GM18909 (cell line): ENCODE measurements around the gene FUOM.

Source experiments
- ATAC-seq: cut with Tn5 transposase; IDR thresholded peaks from one replicate; pipeline ENCODE4 v1.9.1; 2021; ENCODE audit warnings: mild to moderate bottlenecking; ENCODE audit not compliant: unreplicated experiment, poor library complexity

FUOM gene

DNA sequence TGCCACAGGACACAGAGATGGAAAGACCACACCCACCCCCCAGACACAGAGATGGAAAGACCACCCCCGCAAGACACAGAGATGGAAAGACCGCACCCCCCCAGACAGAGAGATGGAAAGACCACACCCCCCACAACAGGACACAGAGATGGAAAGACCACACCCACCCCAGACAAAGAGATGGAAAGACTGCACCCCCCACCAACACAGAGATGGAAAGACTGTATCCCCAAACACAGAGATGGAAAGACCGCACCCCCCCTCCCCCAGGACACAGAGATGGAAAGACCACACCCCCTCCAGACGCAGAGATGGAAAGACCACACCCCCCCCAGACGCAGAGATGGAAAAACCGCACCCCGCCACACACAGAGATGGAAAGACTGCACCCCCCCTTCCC, 41.1 kb downstream of the FUOM start:
- ATAC-seq, result no peak

DNA sequence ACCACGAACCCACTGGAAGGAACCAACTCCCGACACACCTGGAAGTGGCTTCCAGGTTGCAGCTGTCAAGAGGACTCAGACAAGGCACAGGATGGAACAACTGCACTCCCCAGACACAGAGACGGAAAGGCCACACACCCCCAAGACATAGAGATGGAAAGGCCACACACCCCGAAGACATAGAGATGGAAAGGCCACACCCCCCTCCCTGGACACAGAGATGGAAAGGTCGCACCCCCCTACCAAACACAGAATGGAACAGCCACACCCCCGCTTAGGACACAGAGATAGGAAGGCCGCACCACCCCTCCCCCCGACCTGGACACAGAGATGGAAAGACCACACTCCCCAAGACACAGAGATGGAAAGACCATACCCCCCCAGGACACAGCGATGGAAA, 41.6 kb downstream of the FUOM start:
- ATAC-seq, result no peak

DNA sequence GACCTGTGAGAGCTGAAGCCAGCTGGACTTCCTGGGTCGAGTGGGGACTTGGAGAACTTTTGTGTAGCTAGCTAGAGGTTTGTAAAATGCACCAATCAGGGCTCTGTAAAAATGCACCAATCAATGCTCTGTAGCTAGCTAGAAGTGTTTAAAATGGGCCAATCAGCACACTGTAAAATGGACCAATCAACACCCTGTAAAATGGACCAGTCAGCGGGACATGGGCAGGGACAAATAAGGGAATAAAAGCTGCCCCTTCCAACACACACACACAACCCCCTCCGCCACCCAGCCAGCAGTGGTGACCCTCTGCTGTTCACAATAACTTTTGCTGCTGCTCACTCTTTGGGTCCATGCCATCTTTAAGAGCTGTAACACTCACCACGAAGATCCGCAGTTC, 42.0 kb downstream of the FUOM start:
- ATAC-seq, result no peak

DNA sequence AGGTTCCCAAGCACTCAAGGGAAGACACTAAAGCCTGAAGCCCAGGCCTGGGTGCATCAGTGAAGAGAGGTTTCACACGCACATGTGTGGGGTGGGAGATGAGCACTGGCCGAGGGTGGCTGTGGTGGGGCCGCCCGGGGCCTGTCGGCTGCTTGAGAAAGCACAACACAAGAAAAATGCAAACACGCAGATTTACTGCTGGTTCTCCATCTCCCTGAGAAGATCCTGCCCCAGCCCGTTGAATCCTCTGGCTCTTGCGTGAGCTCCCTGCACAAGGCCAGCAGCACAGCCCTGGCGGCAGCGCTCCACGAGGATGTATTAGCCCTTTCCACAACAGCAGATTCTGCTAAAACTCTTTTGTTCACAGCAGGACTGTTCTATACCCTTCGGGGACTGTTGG, 42.9 kb downstream of the FUOM start:
- ATAC-seq, result no peak

DNA sequence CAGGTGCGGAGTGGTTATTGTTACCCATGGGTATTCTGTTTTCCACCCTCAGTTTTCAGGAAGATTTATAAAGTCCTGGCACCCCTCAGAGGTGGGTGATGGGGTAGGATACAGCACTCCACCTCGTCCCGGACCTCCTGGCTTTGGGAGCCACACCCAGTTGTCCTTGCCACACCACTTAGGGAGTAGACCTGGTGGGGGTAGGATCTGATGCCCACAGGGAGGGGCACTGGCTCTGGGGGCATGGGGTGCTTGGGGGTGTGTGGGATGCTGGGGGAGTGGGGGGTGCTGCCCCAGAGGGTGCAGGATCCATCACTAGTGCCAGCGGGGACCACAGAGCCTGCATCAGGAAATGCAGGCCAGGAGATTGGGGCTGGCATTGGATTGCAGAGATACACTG, 44.6 kb downstream of the FUOM start:
- no peak for ATAC-seq

DNA sequence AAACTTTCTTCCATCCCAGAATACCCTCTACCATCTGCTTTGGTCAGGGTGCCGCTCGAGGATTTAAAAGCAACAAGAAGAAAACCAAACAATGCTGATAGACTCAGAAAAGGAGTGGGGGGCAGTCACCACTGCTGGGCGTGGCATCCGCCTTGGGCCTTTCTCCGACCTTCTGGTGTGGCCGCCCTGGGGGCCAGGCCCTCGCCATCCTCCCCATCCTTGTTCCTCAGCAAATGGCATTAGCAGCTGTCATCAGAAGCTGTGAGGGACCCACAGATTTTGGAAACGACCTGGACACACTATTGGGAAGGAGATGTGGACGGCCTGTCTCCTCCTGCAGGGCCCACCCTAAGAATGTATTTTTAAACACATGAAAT, 45.1 kb downstream of the FUOM start:
- no peak for ATAC-seq

DNA sequence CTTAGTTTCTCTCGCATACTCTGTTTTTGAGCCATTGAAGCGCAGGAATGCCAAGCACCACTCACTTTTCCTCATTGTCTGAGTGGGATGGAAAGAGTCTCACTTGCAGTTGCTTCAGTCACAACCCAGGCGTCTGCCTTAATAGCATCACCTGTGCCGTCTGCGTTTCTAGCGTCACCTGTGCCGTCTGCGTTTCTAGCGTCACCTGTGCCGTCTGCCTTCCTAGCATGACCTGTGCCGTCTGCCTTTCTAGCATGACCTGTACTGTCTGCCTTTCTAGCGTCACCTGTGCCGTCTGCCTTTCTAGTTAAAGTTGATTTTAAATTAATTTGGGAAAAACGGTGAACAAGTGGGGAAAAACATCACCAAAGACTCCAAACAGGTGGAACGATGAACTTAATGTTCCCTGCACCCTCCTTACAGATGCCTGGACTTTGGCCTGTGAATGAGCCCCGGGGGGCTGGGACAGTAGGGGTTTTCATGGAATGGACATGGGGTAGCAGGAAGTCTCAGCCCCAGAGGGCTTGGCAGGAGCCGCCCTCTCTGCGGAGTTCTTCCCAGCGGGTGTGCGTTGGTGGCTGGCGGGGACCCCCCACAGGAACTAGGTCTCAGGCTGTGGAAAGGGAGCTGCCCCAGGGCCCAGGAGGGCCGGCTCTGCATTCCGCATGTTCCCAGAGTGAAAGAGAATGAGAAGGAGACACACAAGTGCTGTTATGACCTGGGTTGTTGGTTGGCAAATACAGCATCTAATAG, 45.6 kb downstream of the FUOM start:
- no peak for ATAC-seq

DNA sequence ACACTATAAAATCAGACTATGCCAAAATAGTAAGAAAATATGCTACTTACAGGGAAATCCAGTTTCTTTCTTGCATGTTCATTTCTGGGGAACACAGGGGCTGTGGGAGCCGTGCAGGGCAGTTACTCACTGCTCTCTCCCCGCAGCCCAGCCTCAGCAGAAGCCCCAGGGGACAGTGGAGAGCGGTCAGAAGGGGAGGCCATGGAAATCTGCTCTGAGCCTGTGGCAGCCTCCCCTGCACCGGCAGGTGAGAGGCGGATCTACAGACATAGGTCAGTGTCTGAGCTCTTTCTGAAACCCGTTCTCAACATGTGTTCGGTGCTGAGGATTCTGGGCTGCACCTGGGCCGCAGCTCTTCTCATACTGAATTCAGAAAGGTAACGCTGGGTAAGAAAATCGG, 46.2 kb downstream of the FUOM start:
- ATAC-seq, result no peak

DNA sequence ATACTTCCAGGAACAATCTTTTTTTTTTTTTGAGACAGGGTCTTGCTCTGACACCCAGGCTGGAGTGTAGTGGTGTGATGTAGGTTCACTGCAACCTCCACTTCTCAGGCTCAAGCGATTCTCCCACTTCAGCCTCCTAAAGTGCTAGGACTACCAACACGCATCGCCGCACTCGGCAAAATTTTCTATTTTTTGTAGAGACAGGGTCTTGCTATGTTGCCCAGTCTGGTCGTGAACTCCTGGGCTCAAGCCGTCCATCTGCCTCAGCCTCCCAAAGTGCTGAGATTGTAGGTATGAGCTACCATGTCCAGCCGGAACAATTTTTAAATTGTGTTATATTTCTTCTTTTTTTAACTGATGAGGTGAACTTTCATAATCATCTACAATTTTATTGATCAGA, 47.0 kb downstream of the FUOM start:
- ATAC-seq, result no peak

DNA sequence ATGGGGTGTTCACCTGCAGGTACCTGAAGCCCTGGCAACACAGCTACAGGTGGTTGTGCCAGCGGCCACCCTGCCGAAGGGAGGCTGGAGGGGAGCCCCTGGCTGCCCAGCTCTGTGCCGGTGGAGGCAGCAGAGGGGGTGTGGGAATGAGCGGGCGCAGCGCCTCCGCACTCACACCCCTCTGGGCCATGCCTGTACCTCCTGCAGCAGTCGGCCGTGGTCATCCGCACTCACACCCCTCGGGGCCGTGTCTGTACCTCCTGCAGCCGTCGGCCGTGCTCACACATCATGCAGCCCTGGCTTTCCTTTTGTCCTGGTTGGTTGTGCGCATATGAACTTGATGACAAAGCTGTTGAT, 47.4 kb downstream of the FUOM start:
- no peak for ATAC-seq

DNA sequence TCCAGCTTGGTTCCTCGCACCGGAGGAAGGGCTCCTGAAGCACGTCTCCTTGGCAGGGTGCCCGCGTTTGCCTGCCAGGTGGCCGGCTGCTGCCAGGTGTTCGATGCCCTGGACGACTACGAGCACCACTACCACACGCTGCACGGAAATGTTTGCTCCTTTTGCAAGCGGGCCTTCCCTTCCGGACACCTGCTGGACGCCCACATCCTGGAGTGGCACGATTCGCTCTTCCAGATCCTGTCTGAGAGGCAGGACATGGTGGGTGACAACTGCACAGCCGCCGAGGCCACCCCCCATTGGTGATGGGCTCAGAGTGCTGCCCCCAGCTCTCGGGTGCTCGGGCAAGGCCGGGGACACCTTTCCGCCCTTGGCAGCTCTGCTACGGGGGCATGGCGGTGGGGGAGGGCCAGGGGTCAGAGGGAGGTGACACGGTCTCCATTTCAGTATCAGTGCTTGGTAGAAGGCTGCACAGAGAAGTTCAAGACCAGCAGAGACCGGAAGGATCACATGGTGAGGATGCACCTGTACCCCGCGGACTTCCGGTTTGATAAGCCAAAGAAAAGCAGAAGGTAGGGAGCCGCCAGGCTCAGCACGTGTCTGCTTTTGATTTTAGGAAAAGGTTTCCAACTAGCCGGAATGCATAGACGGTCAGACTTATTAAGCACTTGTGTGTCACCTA, 48.0 kb downstream of the FUOM start:
- no peak for ATAC-seq

DNA sequence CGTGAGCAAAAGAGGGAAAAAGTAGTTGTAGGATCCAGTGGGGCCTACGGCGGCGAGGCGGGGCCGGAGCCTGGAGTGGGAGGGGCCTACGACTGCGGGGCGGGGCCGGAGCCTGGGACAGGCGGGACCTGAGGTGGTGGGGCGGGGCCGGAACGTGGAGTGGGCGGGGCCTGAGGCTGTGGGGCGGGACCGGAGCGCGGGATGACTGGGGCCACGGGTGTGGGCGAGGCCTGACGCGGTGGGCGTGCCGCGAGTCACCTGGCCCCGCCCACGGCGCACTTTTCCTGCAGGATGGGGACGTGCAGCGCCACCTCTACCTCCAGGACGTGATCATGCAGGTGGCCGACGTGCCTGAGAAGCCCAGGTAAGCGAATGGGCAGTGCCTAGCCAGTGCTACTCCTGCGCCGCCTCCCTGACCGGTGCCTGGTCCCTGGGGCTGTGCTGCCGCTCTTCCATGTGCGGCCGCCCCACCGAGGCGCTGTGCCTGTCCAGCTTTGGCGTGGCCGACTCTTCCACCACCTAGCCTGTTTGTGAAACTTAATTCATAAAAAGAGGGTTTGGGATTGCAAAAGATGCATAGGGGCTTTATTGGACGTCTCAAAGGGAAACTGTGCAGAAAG, 48.6 kb downstream of the FUOM start:
- ATAC-seq, result peak; percentile 73

DNA sequence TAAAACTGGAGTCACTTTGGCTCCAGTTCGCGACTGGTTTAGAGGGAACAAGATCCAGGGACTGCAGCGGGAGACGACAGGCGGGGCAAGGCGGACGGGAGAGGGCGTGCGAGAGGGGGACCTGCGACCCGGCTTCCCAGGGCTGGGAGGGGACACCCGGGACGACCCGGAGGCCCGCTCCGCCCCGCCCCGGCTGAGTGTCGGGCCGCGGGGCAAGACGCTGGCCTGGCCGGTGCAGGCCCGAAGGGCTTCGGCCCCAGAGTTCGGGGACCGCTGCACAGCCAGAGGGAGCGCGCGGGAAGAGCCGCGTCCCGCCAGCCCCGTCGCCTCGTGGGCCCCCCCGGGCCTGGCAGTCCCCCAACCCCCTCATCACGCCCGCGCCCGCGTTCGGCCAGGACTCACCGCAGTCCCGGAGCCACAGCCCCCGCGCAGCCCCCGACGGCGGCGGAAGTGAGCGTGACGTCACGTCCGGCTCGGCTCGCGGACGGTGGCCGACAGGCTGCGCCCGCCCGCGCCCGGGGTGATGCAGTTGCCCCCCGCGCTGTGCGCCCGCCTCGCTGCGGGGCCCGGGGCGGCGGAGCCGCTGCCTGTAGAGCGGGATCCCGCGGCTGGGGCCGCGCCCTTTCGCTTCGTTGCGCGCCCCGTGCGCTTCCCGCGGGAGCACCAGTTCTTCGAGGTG, 49.3 kb downstream of the FUOM start, which contains the start of the genes TUBGCP2 and ZNF511:
TSS of gene TUBGCP2 (minus strand) at position 452 of the 679 bp plus-strand sequence. CDS start 5,931 bp downstream, outside the sequence.
TSS of gene ZNF511 (plus strand) at position 494 of the 679 bp plus-strand sequence. CDS start at position 524, 30 bp downstream.
- peak; percentile 80 for ATAC-seq

DNA sequence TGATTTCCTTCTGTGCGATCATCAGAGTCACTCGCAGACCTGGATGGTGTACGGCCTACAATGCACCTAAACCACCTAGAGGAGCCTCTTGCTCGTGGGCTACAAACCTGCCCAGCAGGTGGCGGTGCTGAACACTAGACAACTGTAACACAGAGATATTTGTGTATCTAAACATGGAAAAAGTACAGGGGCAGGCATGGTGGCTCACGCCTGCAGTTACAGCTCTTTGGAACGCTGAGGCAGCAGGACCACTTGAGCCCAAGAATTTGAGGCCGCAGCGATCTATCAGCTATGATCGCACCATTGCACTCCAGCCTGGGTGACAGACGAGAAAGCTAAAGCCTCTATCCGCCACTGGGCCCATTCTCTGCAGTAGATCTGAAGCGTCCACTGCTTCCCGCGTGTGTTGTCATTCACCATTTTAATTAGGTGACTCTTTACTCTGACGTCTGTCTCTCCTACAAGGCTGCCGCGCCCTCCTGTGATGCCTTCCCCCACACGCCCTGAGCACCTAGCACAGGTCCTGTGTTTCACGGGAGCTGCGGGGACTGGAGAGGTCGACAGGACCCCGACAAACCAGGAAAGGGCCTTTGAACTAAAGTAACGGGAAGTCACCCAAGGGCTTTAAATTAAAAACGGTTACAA, 49.9 kb downstream of the FUOM start:
- ATAC-seq, result peak; percentile 43

DNA sequence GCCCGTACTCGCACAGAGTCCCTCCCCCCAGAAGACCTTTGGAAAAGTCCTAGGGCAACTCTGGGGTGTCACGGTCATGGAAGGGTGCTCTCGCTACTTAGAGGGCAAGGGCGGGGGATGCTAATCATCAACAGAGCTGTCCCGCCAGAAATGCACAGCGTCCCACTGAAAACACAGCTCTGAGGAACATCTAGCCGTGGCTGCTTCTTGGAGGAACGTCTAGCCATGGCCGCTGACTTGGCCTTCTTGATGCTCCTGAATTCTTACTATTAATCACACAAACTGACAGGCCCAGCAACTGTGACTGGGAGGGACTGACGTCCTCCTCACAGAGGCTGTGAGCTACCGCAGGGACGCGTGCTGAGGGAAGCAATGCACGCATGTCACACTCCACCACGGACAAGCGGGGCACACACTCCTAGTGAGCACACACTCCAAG, 50.9 kb downstream of the FUOM start:
- ATAC-seq, result no peak

DNA sequence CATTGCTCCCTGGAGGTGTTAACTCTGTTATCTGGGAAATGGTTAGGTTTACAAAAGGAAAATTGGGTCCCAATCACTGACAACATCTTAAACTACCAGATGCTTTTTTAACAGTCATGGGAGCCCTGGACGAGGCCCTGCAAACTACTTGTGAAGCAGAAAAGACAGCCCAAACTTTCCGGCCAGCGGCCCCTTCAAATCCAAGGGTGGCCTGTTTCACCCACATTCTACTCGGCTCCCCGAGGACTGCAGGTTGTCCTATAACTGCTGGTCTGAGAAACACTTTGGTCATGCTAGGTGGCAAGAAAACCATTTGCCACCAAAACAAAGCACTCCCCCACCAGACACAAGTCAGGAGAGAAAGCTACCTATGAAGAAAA, 51.7 kb downstream of the FUOM start:
- ATAC-seq, result no peak
